ENCODE data around the gene PTCH2.
"Not testable (repeated sequence)": the region's sequence is repeated elsewhere in the genome, so short reads cannot be mapped to it uniquely, and the experiment has no call there.

The PTCH2 gene

DNA sequence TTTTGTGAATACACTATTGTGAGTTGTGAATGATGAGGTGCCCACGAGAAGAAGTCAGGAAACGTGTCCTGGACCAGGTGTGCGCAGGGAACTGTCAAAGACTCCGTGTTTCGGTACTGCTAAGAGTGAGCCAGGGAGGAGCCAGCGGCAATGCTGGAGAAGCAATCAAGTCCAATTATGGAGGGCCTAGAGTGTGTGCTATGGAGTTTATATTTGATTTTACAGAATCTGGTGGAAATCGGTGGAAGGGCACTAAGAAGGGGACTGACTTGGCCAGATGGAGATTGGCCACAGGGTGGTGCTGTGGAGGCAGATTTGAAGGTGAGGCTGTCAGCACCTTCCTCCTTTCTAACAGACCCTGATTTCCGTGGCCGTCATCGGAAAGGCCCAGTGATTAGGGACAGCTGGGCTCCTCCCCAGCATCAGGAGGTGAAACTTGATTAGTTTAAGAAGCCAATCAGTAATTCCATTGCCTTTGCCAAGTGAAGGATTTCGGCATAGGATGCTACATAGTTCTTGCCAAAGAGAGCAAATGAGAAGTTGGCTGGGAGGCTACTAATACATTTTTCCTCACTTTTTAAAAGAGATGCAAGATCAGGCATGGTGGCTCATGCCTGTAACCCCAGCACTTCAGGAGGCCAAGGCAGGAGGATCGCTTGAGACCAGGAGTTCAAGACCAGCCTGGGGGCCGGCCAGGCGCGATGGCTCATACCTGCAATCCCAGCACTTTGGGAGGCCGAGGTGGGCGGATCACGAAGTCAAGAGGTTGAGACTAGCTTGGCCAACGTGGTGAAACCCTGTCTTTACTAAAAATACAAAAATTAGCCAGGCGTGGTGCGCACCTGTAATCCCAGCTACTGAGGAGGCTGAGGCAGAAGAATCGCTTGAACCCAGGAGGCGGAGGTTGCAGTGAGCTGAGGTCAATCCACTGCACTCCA, 7.0 kb downstream of the PTCH2 start:
- DNase-seq, result peak; percentile 91

DNA sequence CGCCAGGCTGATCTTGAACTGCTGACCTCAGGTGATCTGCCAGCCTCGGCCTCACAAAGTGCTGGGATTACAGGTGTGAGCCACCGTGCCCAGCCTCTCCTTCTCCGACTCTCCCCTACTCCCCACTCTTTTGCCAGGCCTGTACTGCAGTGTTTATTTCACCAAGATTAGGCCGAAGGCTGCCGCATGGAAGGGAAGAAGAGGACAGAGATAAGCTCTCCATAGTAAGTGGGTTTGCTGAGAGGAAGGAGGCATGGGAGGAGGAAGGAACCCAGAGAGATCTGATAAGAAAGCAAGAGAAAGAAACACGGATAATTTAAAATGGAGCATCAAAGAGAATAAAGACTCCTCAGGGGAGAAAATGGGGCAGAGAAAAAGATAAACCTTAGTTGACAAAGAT, 8.7 kb downstream of the PTCH2 start:
- DNase-seq, result no peak

DNA sequence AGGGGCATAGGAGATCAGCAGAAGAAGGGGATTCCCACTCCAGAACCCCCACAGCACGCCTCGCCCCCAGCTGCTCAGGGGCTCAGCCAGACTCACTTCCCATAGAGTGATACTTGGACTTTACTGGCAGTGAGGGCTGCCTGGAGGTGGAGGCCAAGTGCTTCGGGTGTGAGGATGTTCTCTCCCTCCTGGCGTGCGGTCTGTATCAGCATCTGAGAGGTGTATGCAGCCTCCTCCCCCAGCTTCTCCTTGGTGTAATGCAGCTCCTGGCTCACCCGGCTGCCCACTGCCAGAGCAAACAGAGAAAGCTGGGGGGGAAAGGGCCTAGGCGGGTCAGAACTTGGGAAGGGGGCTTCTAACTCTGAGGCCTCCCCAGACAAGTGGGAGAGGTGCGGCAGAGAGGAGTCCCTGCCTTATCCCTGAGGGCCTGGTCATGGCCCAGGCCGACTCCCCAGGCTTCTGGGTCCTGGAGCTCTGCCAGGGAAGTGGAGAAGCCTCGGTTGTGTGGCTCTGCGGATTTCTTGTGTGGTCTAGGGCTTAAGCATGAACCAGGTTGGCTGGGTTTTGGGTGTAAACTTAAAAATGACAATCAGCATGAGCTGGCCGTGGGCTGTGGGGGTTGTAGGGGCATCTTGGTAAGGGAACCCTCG, 10.9 kb downstream of the PTCH2 start:
- no peak for DNase-seq

DNA sequence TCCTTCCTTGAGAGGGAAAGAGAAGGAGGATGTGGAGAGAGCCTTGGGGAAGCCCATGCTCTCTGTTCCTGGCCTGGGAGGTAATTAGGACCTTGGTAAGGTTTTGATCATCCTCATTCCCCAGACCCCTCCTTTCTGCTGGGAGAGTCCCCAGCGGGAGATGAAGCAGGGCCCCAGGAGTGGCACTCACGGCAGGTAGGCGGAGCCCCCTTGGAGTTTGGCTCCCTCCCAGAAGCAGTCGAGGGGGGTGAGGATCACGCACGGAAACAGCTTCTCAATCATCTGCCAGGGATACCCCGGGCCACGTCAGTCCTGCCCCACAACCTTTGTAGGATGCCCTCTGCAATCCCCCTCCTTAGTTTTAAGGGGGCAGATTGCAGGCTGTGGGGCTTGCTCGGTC, 11.5 kb downstream of the PTCH2 start:
- DNase-seq, result no peak

DNA sequence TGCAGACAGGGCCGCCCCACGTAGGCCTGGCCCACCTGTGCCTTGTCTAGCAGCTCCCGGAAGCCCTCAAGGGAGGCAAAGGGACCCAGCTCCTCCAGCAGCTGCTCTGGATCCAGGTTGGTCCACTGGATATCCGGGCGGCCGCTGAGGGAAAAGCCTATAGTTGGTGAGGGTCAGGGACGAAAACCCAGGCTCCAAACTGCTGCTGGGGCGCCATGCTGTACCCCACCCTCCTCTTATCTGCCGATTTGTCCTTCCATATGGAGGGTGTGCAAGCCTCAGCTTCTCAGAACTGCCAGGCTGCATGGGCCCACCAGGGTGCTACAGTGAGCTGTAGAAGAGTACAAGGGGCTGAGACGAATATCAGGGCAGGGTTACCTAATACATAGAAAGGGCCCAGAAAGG, 12.2 kb downstream of the PTCH2 start:
- no peak for DNase-seq

DNA sequence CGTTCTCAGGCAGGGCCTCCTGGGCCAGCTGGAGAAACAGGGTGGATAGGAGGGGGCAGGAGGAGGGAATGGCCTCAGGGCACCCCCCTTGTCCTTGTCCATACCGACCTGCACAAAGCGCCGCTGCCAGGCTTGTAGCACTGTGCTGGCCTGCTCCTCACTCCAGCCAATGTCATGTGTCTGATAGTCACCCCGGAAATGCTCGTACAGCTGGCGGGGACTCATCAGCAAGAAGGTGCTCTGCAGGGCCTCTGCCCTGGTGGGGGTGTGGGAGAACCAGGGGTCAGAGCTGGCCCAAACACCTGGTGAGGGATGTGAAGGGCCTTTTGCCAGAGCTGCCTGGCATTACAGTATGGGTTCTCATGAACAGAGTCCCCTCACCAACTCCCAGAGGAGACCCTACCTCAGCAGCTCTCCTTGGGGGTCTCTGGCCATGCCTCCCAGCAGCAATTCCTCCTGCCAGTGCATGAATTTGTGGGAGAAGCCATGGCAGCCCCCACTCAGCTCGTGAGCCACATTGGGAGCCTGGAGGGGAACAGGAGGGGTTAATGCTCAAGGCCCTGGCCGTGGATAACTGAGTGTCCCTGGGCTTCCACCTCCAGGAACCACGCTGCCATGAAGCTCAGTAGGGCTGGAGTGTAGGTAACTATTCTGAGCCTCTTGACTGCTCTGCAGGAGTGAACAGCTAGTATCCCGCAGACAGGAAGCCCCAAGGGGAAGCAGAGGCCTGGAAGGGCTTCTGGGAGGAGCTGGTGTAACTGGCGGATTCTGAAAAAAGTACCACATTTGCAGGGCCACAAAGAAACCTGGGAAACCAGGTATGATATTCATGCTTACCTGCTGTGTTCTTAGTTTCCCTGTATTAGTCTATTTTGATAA, 13.3 kb downstream of the PTCH2 start:
- no peak for DNase-seq

DNA sequence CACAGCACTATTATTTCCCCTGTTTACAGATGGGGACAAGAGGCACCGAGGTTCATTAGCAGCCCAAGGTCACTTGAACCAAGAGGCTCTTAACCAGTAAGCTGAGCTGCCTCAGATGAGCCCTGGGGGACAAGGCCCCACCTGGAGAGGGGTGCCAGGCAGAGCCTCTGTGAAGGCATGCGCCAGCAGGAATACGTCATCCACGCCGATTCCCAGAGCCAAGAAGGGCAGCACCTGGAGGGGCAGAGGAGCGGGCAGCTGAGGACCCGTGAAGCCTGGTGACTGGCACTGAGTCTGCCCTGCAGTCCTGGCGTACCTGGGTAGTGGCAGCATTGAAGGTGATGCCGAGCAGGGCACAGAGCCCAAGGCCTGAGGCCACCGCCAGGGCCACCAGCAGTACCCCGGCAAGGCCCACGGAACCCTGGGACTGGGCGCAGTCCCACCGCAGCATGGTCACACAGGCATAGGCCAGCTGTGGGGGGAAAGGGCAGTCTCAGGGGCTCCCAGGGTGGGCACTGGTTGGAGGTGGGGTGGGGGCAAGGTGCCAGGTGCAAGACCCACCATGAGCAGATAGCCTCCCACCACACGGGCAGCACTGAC, 14.1 kb downstream of the PTCH2 start:
- DNase-seq, result no peak

DNA sequence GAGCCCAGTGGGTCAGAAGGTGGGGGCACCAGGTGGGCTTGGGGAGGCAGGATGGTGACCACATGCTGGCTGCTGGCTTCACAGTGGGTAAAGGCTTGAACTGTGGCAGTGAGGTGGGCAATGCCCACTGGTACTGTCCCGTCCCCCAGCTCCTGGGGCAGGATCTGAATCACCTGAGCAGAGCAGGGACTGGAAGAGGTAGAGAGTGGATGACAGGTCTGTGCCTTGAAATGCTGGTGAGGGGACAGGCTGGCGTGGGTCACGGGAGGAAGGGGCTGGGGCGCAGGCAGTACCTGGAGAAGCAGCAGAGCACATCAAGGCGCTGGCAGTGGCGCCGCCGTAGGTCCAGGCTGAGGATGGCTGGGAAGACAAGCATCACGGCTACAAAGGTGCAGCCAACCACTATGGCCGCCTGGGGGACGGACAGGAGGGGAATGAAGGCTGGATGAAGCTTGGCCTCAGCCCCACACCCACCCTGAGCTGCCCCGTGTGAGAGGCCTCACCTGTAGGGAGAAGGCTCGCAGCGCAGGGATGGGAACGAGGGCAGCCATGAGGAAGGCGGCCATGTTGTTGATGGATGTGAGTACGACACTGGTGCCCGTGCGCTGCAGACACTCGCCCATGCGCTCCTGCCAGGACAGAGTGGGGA, 14.9 kb downstream of the PTCH2 start:
- no peak for DNase-seq

DNA sequence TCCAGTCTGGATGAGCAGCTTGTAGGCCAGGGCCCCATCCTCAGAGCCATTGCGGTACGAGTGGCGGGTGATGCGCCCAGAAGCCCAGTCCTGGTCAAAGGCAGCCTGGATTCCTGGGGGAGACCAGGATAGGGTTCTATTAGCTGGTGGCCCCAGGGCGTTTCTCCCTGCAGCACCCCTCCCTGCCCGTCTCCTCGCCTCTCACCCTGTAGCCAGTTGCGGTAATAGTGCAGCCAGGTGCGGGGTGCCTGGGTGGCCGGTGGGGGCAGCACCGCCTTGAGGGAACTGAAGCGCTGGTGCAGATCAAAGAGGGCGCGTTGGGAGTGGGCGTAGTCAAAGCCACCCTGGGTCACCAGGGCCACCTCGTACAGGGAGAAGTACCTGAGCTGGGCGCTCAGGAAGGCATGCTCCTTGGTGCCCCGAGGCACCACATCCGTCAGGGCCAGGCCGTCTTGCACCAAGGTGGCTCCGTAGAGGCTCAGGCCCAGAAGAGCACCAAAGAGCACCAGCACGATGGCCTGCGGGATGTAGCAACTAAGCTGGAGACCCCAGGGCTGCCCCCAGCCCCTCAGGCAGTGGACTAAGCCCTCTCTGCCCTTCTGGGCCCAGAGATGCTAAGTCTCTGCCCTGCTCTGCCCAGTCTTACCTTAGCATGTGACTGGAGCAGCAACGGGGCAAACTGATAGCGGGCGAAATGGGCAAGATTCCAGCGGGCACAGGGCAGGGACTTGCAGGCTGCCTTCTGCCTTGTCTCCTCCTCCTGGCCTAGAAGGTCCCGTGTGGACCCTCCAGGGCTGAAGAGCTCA, 15.7 kb downstream of the PTCH2 start:
- peak; percentile 33 for DNase-seq

DNA sequence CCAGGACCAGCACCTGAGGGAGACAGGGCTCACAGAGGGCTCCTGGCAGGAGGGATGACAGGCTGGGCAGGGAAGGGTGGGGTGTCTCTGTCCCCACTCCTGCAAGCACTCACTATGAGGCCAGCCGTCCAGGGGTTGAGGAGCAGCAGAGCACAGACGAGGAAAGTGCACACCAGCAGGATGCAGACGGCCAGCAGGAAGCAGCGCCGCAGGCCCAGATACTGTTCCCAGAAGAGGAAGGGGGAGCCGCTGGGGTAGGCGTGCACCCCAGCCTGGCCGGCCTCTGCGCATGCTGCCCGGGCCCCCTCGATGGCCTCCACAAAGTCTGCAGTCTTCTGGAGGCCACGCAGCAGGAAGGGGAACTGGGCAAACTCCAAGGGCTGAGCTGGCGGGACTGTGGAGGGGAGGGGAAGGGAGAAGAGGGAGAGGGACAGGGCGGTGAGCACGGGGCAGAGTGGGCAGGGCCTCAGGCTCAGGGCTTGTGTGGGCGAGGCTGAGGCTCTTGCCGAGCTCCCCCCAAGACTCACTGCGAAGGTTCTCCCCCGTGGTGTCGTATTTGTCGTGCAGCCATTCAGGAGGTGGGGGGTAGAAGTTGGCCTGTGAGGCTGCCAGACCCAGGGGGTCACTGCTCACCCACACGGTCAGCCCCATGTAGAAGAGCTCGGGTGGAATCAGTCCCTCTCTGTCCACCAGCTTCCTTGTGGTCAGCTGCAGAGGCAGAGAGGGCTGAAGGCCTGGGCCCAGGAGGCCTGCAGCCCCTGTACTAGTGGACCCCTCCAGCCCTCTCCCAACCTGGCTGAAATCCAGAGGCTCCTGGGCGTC, 16.5 kb downstream of the PTCH2 start:
- peak; percentile 15 for DNase-seq

DNA sequence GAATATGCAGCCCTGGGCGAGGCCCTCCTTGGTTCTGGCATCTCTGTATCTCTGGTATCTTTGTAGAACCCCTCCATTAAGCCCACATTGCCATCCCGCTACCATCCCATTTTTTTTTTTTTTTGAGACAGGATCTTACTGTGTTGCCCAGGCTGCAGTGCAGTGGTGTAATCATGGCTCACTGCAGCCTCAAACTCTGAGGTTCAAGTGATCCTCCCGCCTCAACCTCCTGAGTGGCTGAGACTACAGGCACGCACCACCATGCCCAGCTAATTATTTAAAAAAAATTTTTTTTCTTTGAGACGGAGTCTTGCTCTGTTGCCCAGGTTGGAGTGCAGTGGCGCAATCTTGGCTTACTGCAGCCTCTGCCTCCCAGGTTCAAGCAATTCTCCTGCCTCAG, 18.7 kb downstream of the PTCH2 start:
- not testable (repeated sequence) for DNase-seq

DNA sequence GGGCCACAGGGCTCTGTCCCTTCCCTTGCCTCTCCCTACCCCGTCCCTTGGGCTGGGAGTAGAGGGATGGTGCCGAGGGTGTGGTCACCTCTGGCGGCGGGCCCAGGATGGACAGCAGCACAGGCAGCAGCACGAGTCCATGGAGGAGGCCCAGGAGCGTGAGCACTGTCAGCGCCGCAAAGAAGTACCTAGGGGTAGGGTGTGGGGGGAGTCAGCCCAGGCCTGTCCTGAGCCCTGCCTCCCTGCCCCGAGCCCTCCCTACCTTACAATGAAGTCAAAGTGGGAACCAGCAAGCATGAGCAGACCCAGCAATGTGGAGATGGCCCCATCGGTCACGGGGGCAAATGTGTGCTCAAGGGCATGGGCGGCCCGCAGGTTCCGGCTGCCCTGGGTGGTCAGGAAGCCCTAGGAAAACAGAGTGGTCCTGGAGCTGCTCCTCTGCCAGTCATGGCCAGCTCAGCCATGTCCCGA, 20.0 kb downstream of the PTCH2 start:
- no peak for DNase-seq

DNA sequence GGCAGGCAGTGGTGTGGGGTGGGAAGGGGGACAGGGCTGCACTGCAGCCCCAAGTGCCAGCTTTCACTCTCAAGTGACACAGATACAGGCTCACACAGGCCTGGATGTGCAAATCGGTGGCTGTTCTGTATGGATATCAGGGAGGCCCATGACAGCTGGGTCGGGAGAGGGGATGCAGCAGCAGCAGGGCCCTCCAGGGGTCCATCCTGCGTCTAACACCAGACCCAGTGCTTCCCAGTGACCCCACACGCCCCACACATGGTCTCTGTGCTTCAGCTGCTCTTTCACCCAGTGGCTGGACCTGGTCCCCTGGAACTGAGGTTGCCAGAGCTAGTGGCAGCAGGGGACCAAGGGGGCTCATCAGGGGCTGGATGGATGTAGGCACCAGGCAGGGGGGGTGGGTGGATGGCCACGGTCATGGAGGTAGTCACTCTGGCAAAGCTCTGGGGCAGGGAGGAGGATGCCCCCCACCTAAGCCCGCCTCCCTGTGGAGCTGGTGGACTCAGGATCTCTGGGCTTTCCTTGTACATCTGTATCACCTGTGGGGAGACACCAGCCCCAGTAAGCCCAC, 20.8 kb downstream of the PTCH2 start:
- no peak for DNase-seq

DNA sequence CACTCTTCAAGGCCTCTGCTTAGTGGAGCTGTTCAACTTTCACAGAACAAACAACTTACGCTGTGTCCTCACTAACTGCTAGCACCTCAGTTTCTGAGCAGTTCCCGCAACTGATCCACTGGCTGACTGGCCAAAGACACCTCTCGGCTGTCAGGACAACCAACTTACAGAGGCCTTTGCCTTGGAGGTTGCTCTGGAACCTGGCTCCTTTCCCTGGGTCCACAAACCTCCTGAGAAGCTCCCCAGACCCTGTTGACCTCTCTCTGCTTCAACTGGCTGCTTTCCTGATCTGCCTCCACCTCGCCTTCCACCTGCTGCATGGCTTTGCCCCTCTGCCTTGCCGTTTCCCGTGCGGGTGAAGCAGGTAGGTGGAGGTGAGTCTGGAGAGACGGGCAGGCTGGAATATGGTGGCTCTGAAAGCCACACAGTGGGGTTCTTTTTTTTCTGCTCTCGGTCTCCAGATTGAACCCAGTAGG, 21.8 kb downstream of the PTCH2 start:
- no peak for DNase-seq

DNA sequence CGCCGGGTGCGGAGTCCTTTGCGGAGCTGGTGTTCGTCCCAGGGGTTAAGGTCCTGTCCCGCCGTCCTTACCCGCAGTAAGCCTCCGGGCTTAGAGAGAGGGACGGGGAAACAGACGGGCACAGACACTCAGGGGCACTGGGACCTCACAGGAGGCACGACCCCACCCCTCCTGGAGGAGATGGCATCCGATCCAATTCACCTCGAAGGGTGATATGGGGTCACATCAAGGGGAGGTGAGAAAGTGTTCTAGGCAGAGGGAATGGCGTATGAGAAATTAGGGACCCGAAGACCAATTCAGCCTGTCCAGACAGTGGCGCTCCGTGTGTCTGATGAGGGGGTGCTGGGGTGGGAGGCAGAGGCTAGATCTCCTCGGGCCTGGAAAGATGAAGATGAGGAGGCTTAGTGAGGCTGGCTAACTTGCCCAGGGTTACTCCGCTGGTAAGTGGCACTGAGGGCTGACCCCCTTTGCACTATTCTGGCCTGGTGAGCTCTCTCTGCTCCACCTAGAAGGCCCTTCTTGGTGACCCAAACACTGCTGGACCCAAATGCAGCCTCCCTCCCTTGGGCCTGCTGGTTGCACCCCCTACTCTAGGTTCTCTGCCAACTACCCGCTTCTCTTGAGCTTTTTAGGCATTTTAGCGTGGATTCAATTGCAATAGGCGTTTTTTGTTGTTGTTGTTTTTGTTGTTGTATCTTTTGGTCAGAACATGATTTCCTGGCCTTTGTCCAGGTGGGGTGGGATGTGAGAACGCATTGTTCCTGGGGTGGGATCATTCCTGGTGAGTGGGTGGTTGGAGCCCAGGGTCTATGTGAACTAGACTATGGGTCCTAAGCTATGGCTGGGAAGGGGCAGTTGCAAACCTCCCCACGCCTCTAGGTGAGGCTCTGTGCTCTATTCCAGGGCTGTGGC, 22.5 kb downstream of the PTCH2 start:
- peak; percentile 49 for DNase-seq

DNA sequence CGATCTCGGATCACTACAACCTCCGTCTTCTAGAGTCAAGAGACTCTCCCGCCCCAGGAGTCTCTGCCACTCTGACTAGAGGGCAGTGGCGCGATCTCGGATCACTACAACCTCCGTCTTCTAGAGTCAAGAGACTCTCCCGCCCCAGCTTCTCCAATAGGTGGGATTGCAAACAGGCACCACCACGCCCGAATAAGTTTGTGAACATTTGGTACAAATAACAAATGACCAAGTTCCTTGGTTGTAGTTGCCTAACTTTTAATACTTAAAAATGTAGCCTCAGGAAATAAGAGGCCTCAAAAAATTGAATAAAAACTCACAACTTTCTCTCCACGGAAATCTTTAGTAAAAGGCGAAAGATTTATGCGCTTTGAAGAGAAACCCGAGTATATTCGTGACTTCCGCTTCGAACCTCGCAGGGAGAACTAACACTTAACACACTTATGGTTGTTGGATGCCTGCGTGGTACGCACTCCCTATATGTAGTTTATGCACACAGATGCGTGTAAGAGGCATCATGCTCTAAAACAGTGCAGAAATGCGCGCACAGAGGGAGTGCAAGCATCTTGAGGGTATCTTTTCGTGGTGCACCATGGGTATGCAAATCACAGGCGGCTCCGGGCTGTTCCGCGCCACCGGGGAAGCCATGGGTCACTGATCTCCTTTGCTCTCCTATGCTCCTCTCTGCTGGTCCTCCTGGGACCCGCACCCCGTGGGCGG, 23.3 kb downstream of the PTCH2 start:
- DNase-seq, result peak; percentile 94

DNA sequence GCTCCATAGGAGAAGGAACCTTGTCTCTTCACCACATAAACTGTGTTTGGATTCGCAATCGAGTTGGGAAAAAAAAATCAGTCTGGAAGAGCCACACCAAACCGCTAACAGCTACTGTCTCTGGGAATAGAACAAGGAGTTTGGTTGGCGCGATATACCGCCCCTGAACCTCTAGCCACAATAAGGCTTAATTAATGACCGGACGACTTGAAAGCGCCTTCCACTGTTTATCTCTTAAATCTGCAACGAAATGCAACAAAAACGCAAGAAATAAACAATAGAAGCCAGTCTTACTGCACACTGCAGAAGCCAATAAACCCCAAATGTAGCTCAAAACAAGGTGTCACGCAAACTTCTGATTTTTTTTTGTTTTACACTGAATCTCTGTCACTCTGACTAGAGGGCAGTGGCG, 23.9 kb downstream of the PTCH2 start:
- peak; percentile 77 for DNase-seq
